ENCODE measurements around the gene GPSM1. TPM values are rescaled to one million over a fixed set of nuclear protein-coding genes. Genes with fewer than 3 reads are reported as not detected.

The GPSM1 gene
- polyA plus RNA-seq, 1 donor, result 39.9 TPM

DNA sequence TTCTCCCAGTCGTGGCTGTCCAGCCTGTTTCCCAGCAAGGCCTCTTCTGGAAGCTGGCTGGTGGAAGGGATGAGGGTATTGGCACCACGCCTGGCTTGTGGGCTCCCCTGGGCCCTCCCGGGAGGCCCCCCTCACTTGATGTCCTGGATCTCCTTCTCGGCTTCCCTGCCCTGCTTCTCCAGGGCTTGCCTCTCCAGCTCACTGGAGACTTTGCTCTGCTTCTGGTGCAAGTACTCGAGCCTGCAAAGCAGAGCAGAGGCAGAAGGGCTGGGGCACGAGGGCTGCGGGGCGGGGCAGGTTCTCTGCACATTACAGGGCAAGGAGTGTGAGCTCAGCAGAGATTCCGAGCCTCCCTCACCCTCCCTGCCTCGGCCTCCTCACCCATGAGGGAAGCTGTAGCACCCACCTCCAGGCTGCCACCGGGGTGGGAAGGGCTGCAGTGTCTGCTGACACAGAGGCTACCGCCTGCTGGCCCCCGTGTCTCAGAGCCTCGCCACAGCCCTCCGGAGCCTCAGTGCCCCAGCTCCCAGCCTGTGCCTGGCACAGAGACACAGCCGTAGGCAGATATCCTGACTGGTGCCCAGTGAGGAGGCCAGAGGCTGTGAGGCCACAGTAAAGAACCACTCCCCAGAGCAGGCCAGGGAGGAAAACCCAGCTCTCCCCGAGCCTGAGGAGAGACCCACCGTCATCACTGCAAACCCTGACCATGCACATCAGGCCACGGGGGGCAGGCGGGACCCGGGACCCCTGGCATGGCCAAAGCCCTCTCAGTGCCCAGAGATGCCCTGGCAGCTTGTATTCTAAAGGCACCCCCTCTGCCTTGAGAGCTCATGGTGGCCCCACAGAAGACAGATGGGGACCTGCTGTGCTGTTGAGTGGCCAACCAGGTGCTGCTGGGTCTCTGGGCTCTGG is 65.5 kb downstream of the GPSM1 start:
- no peaks in the 10 kb centered on the region for H3K4me1 ChIP-seq (ENCODE audit: control insufficient read depth, insufficient read depth, low read length)
- DNase-seq, result peak in 1 of 2 donors; percentile 28
- H3K27ac ChIP-seq (ENCODE audit: low read length), result no peak overlapping the region
- no peaks in the 10 kb centered on the region for H3K27me3 ChIP-seq (ENCODE audit: control insufficient read depth, insufficient read depth, low read length)
- peaks cover 85% of the 10 kb centered on the region for H3K36me3 ChIP-seq (ENCODE audit: control insufficient read depth, insufficient read depth, low read length)
- no CpG with 5 or more reads among the region's 21 CpGs for WGBS (ENCODE audit: insufficient coverage, low lambda C conversion rate)
- no peak overlapping the region for H3K4me3 ChIP-seq (ENCODE audit: low read length)
- no peaks in the 10 kb centered on the region for H3K9me3 ChIP-seq (ENCODE audit: control insufficient read depth, low read depth, low read length)

DNA sequence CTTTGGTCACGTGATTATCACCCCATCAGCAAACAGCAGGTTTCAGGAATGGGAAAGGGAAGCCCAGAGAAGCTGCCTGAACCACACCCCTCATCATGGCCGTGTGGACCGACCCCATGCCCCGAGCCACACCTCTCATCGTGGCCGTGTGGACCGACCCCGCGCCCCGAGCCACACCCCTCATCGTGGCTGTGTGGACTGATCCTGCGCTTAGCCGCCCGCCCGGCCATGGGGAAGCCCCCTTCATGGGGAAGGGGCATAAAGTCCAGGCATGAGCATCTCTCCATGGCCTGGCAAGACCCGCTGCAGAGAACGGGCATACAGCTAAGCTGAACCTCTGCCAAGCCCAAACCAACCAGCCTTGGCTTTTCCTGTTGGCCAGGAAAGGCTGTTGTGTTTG is 66.2 kb downstream of the GPSM1 start:
- no CpG with 5 or more reads among the region's 17 CpGs for WGBS (ENCODE audit: insufficient coverage, low lambda C conversion rate)
- no peak overlapping the region for H3K27ac ChIP-seq (ENCODE audit: low read length)
- H3K4me1 ChIP-seq (ENCODE audit: control insufficient read depth, insufficient read depth, low read length), result peaks cover 3% of the 10 kb centered on the region
- H3K9me3 ChIP-seq (ENCODE audit: control insufficient read depth, low read depth, low read length), result no peaks in the 10 kb centered on the region
- H3K4me3 ChIP-seq (ENCODE audit: low read length), result no peak overlapping the region
- H3K36me3 ChIP-seq (ENCODE audit: control insufficient read depth, insufficient read depth, low read length), result peaks cover 86% of the 10 kb centered on the region
- DNase-seq, result no peak
- H3K27me3 ChIP-seq (ENCODE audit: control insufficient read depth, insufficient read depth, low read length), result no peaks in the 10 kb centered on the region

DNA sequence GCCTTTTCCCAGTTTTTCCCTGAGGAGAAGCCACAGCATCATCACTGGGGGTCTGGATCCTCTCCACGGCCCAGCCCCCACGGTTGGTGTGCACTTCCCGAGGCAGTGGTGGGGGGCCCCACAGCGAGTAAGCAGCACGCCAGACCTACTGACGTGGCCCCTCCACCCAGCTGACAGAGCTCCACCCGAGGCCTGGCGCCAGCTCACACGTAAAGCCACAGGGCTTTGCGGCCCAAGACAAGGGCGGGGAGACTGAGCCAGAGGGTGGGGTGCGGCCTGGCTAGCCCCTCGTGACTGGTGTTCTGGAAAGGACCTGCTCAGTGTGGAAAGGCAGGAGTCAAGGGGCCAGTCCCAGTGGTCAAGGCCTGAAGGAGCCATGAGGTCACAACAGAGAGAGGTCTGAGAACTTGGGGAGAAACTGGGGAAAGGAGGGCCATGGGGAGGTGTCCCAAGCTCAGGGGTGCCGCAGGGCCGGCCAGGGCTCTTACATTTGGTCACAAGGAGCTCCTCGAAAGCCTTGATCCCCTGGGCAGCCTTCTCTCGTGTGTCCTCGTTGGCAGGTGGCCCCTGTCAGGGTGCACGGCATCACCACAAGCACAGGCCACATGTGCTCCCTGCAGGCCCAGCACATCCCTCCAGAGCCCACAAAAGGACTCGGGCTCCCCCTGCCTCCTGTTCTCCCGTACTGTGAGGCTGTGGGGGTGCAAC is 67.1 kb downstream of the GPSM1 start:
- peaks cover 3% of the 10 kb centered on the region for H3K9me3 ChIP-seq (ENCODE audit: control insufficient read depth, low read depth, low read length)
- no peak overlapping the region for H3K4me3 ChIP-seq (ENCODE audit: low read length)
- H3K4me1 ChIP-seq (ENCODE audit: control insufficient read depth, insufficient read depth, low read length), result peaks cover 12% of the 10 kb centered on the region
- DNase-seq, result no peak
- peaks cover 77% of the 10 kb centered on the region for H3K36me3 ChIP-seq (ENCODE audit: control insufficient read depth, insufficient read depth, low read length)
- no peaks in the 10 kb centered on the region for H3K27me3 ChIP-seq (ENCODE audit: control insufficient read depth, insufficient read depth, low read length)
- H3K27ac ChIP-seq (ENCODE audit: low read length), result no peak overlapping the region
- no CpG with 5 or more reads among the region's 21 CpGs for WGBS (ENCODE audit: insufficient coverage, low lambda C conversion rate)

DNA sequence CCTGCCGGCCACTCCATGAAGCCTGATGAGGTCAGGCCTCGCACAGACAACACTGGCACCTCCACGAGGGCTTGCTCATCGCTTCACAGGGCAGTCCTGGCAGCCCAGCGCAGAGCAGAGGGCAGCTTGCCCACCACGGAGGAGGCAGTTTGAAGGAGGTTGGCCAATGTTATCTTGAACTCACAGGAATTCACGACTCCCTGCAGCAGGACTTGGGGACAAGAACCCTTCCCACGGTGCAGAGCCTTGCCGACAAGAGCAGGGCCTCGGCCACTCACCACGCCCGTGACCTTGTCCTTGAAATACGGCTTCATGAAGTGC is 67.6 kb downstream of the GPSM1 start:
- Histone ChIP-seq H3K27ac (ENCODE audit: low read length) (no peak overlapping the region), H3K36me3 (ENCODE audit: control insufficient read depth, insufficient read depth, low read length) (peaks cover 72% of the 10 kb centered on the region), H3K27me3 (ENCODE audit: control insufficient read depth, insufficient read depth, low read length) (no peaks in the 10 kb centered on the region), H3K4me3 (ENCODE audit: low read length) (no peak overlapping the region), H3K4me1 (ENCODE audit: control insufficient read depth, insufficient read depth, low read length) (peaks cover 12% of the 10 kb centered on the region), H3K9me3 (ENCODE audit: control insufficient read depth, low read depth, low read length) (peaks cover 4% of the 10 kb centered on the region)
- no CpG with 5 or more reads among the region's 13 CpGs for WGBS (ENCODE audit: insufficient coverage, low lambda C conversion rate)
- no peak for DNase-seq

DNA sequence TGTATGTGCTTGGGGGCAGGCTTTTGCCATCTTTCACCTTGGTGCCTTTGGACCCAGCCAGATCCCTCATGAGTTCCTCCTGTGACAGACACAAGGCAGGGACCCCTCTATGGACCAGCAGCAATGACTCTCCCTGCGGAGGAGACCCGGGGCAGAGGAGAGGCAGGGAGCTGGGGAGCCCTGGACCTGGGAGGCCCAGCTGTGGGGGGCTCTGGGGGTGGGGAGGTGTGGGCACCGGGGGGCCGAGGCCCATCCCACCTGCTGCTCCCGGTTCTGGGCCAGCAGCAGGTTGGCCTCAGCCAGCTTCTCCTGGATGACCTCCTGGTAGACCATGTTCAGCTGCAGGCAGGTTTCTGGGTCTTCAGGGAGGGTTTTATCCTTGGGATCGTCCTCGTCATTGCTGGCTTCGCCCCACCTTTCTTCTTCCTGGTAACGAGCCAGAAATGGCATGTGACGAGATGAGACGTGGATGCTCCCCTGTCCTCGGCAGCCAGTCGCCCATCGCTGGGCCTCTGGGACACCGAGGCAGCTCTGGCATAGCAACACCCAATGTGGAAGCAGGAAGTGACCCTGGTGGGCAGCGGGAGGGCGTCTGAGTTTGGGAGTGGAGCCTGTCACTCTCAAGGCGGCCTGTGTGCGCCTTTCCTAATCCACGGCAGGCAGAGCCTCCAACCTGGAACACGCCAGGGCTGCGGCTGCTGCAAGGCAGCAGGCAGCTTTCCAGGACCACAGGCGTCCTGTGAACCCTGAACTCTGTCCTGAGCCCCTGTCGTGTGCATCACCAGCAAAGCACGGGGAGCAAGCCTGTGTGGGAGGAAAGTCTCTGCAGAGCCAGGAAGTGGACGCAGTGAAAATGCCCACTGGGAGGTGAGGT is 68.2 kb downstream of the GPSM1 start:
- DNase-seq, result no peak
- Histone ChIP-seq H3K27me3 (ENCODE audit: control insufficient read depth, insufficient read depth, low read length) (no peaks in the 10 kb centered on the region), H3K27ac (ENCODE audit: low read length) (no peak overlapping the region), H3K4me3 (ENCODE audit: low read length) (no peak overlapping the region), H3K4me1 (ENCODE audit: control insufficient read depth, insufficient read depth, low read length) (peaks cover 16% of the 10 kb centered on the region), H3K9me3 (ENCODE audit: control insufficient read depth, low read depth, low read length) (peaks cover 4% of the 10 kb centered on the region), H3K36me3 (ENCODE audit: control insufficient read depth, insufficient read depth, low read length) (peaks cover 70% of the 10 kb centered on the region)
- WGBS (ENCODE audit: insufficient coverage, low lambda C conversion rate), result no CpG with 5 or more reads among the region's 26 CpGs

DNA sequence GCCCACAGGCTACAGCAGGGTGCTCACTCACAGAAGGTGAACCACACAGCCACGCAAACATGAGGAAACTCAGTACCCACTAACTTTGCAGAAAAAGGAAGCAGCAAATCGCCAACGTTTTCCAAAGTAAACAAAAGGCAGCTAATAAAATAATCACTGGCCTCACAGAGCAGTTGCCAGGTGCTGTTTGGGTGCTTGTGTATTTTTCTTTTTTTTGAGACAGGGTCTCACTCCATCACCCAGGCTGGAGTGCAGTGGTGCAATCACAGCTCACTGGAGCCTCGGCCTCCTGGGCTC is 68.8 kb downstream of the GPSM1 start:
- H3K4me1 ChIP-seq (ENCODE audit: control insufficient read depth, insufficient read depth, low read length), result peaks cover 17% of the 10 kb centered on the region
- H3K36me3 ChIP-seq (ENCODE audit: control insufficient read depth, insufficient read depth, low read length), result peaks cover 68% of the 10 kb centered on the region
- no peak overlapping the region for H3K27ac ChIP-seq (ENCODE audit: low read length)
- peaks cover 4% of the 10 kb centered on the region for H3K9me3 ChIP-seq (ENCODE audit: control insufficient read depth, low read depth, low read length)
- no peaks in the 10 kb centered on the region for H3K27me3 ChIP-seq (ENCODE audit: control insufficient read depth, insufficient read depth, low read length)
- WGBS (ENCODE audit: insufficient coverage, low lambda C conversion rate), result no CpG with 5 or more reads among the region's 4 CpGs
- no peak for DNase-seq
- H3K4me3 ChIP-seq (ENCODE audit: low read length), result no peak overlapping the region

DNA sequence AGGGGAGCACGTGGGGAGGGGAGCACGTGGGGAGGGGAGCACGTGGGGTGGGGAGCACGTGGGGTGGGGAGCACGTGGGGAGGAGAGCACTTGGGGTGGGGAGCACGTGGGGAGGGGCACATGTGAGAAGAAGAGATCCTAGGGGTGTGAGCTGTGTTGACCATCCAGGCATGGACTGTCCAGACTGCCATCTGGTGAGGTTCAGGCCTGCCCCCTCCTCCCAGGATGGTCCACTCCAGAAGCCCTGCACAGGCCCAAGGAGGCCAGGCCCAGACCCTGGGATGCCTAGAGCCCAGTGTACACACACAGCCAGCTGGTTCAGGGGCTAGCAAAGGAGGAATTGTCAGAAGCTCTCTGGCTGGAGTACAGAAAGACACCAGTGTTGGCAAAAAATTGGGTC is 70.3 kb downstream of the GPSM1 start:
- peaks cover 4% of the 10 kb centered on the region for H3K9me3 ChIP-seq (ENCODE audit: control insufficient read depth, low read depth, low read length)
- no peak overlapping the region for H3K4me3 ChIP-seq (ENCODE audit: low read length)
- DNase-seq, result no peak
- H3K27ac ChIP-seq (ENCODE audit: low read length), result no peak overlapping the region
- no CpG with 5 or more reads among the region's 6 CpGs for WGBS (ENCODE audit: insufficient coverage, low lambda C conversion rate)
- peaks cover 67% of the 10 kb centered on the region for H3K36me3 ChIP-seq (ENCODE audit: control insufficient read depth, insufficient read depth, low read length)
- no peaks in the 10 kb centered on the region for H3K27me3 ChIP-seq (ENCODE audit: control insufficient read depth, insufficient read depth, low read length)
- H3K4me1 ChIP-seq (ENCODE audit: control insufficient read depth, insufficient read depth, low read length), result peaks cover 17% of the 10 kb centered on the region

DNA sequence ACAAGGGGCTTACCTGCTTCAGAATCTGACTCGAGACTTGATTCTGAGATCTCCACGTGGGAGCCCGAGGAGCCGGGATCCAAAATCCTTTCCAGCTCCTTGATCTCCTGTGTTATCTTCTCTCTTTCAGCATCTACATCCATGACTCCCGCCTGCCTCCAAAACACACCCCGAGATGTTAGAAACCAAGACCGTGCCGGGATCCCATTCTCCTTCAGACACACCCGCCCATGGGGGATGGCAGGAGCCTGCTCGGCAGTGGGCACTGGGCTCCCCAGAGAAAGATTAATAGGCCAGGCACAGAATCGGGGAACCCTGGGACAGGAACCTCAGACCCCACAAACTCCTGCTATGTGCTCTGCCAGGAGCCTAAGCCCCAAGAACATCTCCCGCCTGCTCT is 70.9 kb downstream of the GPSM1 start:
- Histone ChIP-seq H3K4me3 (ENCODE audit: low read length) (no peak overlapping the region), H3K36me3 (ENCODE audit: control insufficient read depth, insufficient read depth, low read length) (peaks cover 62% of the 10 kb centered on the region), H3K27me3 (ENCODE audit: control insufficient read depth, insufficient read depth, low read length) (no peaks in the 10 kb centered on the region), H3K9me3 (ENCODE audit: control insufficient read depth, low read depth, low read length) (peaks cover 4% of the 10 kb centered on the region), H3K4me1 (ENCODE audit: control insufficient read depth, insufficient read depth, low read length) (peaks cover 17% of the 10 kb centered on the region), H3K27ac (ENCODE audit: low read length) (no peak overlapping the region)
- WGBS (ENCODE audit: insufficient coverage, low lambda C conversion rate), result no CpG with 5 or more reads among the region's 12 CpGs
- DNase-seq, result no peak

DNA sequence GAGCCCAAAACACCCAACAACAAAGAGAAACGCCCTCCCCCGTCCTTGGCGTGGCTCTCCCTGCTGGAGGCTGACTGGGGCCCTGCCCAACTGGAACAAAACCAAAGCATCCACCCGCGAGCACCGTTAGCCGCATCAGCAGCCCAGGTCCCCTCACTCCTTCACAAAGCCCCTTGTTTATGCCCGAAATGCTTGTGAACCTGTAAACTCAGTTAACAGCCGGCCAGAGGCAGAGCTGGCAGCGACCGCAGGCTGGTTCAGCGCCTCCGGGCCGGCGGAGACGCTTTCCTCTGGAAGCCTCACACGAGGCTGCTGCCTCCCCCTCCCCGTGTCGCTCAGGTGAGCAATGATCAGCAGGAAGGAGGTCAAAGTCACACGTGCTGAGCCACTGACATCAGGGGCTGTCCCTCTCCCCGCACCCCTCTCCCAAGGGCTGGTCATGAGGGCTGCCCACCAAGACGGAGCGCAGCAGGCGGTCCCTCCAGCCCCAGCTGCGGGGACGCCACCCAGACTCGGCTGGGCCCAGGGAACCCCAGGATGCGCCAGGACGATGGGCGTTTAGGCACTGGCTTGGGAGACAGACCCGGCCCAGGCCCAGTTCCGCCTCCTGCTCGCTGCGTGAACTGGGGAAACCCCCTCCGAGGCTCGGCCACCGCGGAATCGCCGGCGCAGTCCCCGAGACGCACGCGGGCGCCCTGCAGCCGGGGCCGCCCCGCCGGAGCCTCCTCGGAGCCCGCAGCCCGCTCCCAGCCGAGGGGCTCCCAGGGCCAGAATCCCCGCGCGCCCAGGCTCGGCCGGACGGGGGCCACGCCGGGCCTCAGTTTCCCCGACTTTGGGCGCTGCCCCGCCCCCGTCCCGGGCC is 72.1 kb downstream of the GPSM1 start:
- Histone ChIP-seq H3K36me3 (ENCODE audit: control insufficient read depth, insufficient read depth, low read length) (peaks cover 61% of the 10 kb centered on the region), H3K9me3 (ENCODE audit: control insufficient read depth, low read depth, low read length) (peaks cover 4% of the 10 kb centered on the region), H3K27me3 (ENCODE audit: control insufficient read depth, insufficient read depth, low read length) (no peaks in the 10 kb centered on the region), H3K4me3 (ENCODE audit: low read length) (peak overlapping the region; percentile 80), H3K27ac (ENCODE audit: low read length) (peak overlapping the region; percentile 42), H3K4me1 (ENCODE audit: control insufficient read depth, insufficient read depth, low read length) (peaks cover 17% of the 10 kb centered on the region)
- peak; percentile 45 to 70 for DNase-seq
- WGBS (ENCODE audit: insufficient coverage, low lambda C conversion rate), result no CpG with 5 or more reads among the region's 67 CpGs
